GM19468 (cell line): ENCODE measurements around the gene CCL25.
"Not testable (repeated sequence)": the region's sequence is repeated elsewhere in the genome, so short reads cannot be mapped to it uniquely, and the experiment has no call there.

Source experiments
- ATAC-seq: cut with Tn5 transposase; IDR thresholded peaks from one replicate; pipeline ENCODE4 v1.9.1; 2021; ENCODE audit warnings: mild to moderate bottlenecking, moderate library complexity, moderate number of reproducible peaks; ENCODE audit not compliant: unreplicated experiment; ENCODE audit errors: extremely low read depth

The CCL25 gene

GRCh38 chr19:8083141-8083540 lies 30.6 kb downstream of the CCL25 start:
- no peak for ATAC-seq

- ATAC-seq, result no peak
Observed at GRCh38 chr19:8084152-8084551, 31.6 kb downstream of the CCL25 start.

- no peak for ATAC-seq
Observed at GRCh38 chr19:8085598-8086408, 33.2 kb downstream of the CCL25 start.

GRCh38 chr19:8086849-8087248 lies 34.3 kb downstream of the CCL25 start:
- ATAC-seq, result no peak

- ATAC-seq, result no peak
Observed at GRCh38 chr19:8087876-8088275, 35.3 kb downstream of the CCL25 start.

GRCh38 chr19:8088752-8089663 lies 36.4 kb downstream of the CCL25 start:
- no peak for ATAC-seq

- no peak for ATAC-seq
Observed at GRCh38 chr19:8089664-8090601, 37.4 kb downstream of the CCL25 start.

GRCh38 chr19:8090950-8091349 lies 38.4 kb downstream of the CCL25 start:
- ATAC-seq, result no peak

- ATAC-seq, result no peak
Observed at GRCh38 chr19:8093740-8094139, 41.2 kb downstream of the CCL25 start.

GRCh38 chr19:8094336-8094735 lies 41.8 kb downstream of the CCL25 start:
- no peak for ATAC-seq

GRCh38 chr19:8095354-8095886 lies 42.9 kb downstream of the CCL25 start:
- no peak for ATAC-seq

GRCh38 chr19:8096071-8096470 lies 43.5 kb downstream of the CCL25 start:
- ATAC-seq, result no peak

- no peak for ATAC-seq
Observed at GRCh38 chr19:8097198-8097597, 44.6 kb downstream of the CCL25 start.

- ATAC-seq, result no peak
Observed at GRCh38 chr19:8097681-8098567, 45.4 kb downstream of the CCL25 start.

- no peak for ATAC-seq
Observed at GRCh38 chr19:8101311-8101710, 48.8 kb downstream of the CCL25 start.

- ATAC-seq, result not testable (repeated sequence)
Observed at GRCh38 chr19:8101910-8102309, 49.4 kb downstream of the CCL25 start.

GRCh38 chr19:8105471-8105870 lies 52.9 kb downstream of the CCL25 start:
- no peak for ATAC-seq

- no peak for ATAC-seq
Observed at GRCh38 chr19:8107301-8107903, 54.8 kb downstream of the CCL25 start.
